ENCODE measurements around the gene POU3F3. TPM values are rescaled to one million over a fixed set of nuclear protein-coding genes. Genes with fewer than 3 reads are reported as not detected.

Gene POU3F3
- total RNA-seq, 1 experiment from 2014 or later, result 0.36 TPM

- no TSS peak for BruUV-seq (replicated peaks)
- no peaks in the 10 kb centered on the region for H3K9me3 ChIP-seq (ENCODE audit: control insufficient read depth, insufficient read depth, low read depth, low read length)
- no peak for DNase-seq (ENCODE audit: low read depth, low spot score)
- in situ Hi-C loops (cut with HindIII; ENCODE audit: low pct_unique_long_range_greater_than_20kb, low sequenced_read_pairs), result no loop called here
- no peaks in the 10 kb centered on the region for H3K4me1 ChIP-seq (ENCODE audit: control insufficient read depth, insufficient read depth, low read length)
- CTCF ChIA-PET, result no interaction called here
- H3K27ac ChIP-seq (ENCODE audit: low read length), result no peak overlapping the region
- H3K36me3 ChIP-seq (ENCODE audit: control insufficient read depth, insufficient read depth, low read length), result no peaks in the 10 kb centered on the region
- no peaks in the 10 kb centered on the region for H3K27me3 ChIP-seq (ENCODE audit: control insufficient read depth, insufficient read depth, low read length)
- POLR2A ChIA-PET, result no interaction called here
- intact Hi-C loops (cut with micrococcal nuclease; ENCODE audit: unreplicated experiment), result no loop called here
- H3K4me3 ChIP-seq (ENCODE audit: low read depth in 2 of 2, low read length in 2 of 2), result no peak overlapping the region
- no peak for ATAC-seq
- no peak for TF ChIP-seq REST (IDR thresholded peaks at IDR 0.05; ENCODE audit: insufficient read depth in 1 of 2, low read depth in 2 of 2, low read length in 1 of 2)
- no peak for TF ChIP-seq SIN3A (IDR thresholded peaks at IDR 0.05; ENCODE audit: borderline replicate concordance, insufficient read depth, low read depth, low read length)
- TF ChIP-seq TCF7L2 (IDR thresholded peaks at IDR 0.05; ENCODE audit: low read depth, low read length), result no peak
- no peak for TF ChIP-seq CTCF (IDR thresholded peaks at IDR 0.05)
- no peak for TF ChIP-seq POLR2AphosphoS5 (IDR thresholded peaks at IDR 0.05; ENCODE audit: low read depth, low read length)
Measured at GRCh38 chr2:104812286-104812685, 41.6 kb upstream of the POU3F3 start.

GRCh38 chr2:104816143-104816542 lies 37.8 kb upstream of the POU3F3 start:
- BruUV-seq (replicated peaks), result no TSS peak
- in situ Hi-C loops (cut with HindIII; ENCODE audit: low pct_unique_long_range_greater_than_20kb, low sequenced_read_pairs), result no loop called here
- no peaks in the 10 kb centered on the region for H3K27me3 ChIP-seq (ENCODE audit: control insufficient read depth, insufficient read depth, low read length)
- no peak overlapping the region for H3K4me3 ChIP-seq (ENCODE audit: low read depth in 2 of 2, low read length in 2 of 2)
- ChIA-PET CTCF (interaction anchor here (0.5 kb wide), 1 partner anchor 338 kb away, joined by 3 read pairs; no protein-coding TSS in a partner anchor), POLR2A (no interaction called here)
- no peak for ATAC-seq
- no peaks in the 10 kb centered on the region for H3K36me3 ChIP-seq (ENCODE audit: control insufficient read depth, insufficient read depth, low read length)
- H3K27ac ChIP-seq (ENCODE audit: low read length), result no peak overlapping the region
- TF ChIP-seq SIN3A (IDR thresholded peaks at IDR 0.05; ENCODE audit: borderline replicate concordance, insufficient read depth, low read depth, low read length) (no peak), POLR2AphosphoS5 (IDR thresholded peaks at IDR 0.05; ENCODE audit: low read depth, low read length) (no peak), REST (IDR thresholded peaks at IDR 0.05; ENCODE audit: insufficient read depth in 1 of 2, low read depth in 2 of 2, low read length in 1 of 2) (no peak), CTCF (IDR thresholded peaks at IDR 0.05) (no peak), TCF7L2 (IDR thresholded peaks at IDR 0.05; ENCODE audit: low read depth, low read length) (no peak)
- DNase-seq (ENCODE audit: low read depth, low spot score), result no peak
- no peaks in the 10 kb centered on the region for H3K4me1 ChIP-seq (ENCODE audit: control insufficient read depth, insufficient read depth, low read length)
- H3K9me3 ChIP-seq (ENCODE audit: control insufficient read depth, insufficient read depth, low read depth, low read length), result no peaks in the 10 kb centered on the region
- intact Hi-C loops (cut with micrococcal nuclease; ENCODE audit: unreplicated experiment), result no loop called here

Data from Panc1 (cell line).